ENCODE measurements around the gene ATP11A. TPM values are rescaled to one million over a fixed set of nuclear protein-coding genes. Genes with fewer than 3 reads are reported as not detected.

The ATP11A gene
- 106 and 127 TPM in 2 replicates for total RNA-seq (2011; cell fraction: chromatin; rRNA removed; ENCODE audit: low replicate concordance)
- 46.5 and 55.5 TPM in 2 replicates for total RNA-seq (2011; cell fraction: nucleolus; rRNA removed)
- total RNA-seq (2011; cell fraction: nucleoplasm; rRNA removed): 73.7 and 99.4 TPM in 2 replicates
- 4.2 and 5.4 TPM in 2 replicates for total RNA-seq (2014; rRNA removed)
- 4.8 and 5.5 TPM in 2 replicates for total RNA-seq (2014; rRNA removed; fragmentation: Illumina TruSeq; extraction: Trizol)
- 3.4 TPM in 2 replicates for total RNA-seq (2015; rRNA removed; fragmentation: Illumina TruSeq; extraction: Trizol)
- total RNA-seq (2021): 28.6 and 34.2 TPM in 2 replicates
- polyA plus RNA-seq (2011; rRNA removed): 2.9 and 4.3 TPM in 2 replicates
- 3.6 and 3.8 TPM in 2 replicates for polyA plus RNA-seq (2011; cell fraction: cytosol; rRNA removed)
- 41.4 and 54.7 TPM in 2 replicates for polyA plus RNA-seq (2011; cell fraction: nucleus; rRNA removed)
- 9.8 and 16.5 TPM in 2 replicates for polyA plus RNA-seq (2012)
- polyA plus RNA-seq (2014; fragmentation: Illumina TruSeq; extraction: Trizol): 9.0 and 11.1 TPM in 2 replicates
- polyA plus RNA-seq (2014; fragmentation: Nextera tagmentation; extraction: Ambion mirVana): under 1 TPM; 0.38 to 0.55 TPM
- 8.4 and 8.6 TPM in 2 replicates for polyA plus RNA-seq (2014; rRNA removed)
- 8.1 and 10.1 TPM in 2 replicates for polyA minus RNA-seq (2011; rRNA and poly(A)+ RNA removed)
- polyA minus RNA-seq (2011; cell fraction: cytosol; rRNA and poly(A)+ RNA removed): 9.3 and 15.4 TPM in 2 replicates
- polyA minus RNA-seq (2011; cell fraction: nucleus; rRNA and poly(A)+ RNA removed): 19.8 and 28.4 TPM in 2 replicates
- Bru-seq, nascent RNA: percentile 65 among the genes with signal in this experiment
- percentile 70 among the genes with signal in this experiment for BruChase-seq, experiment 1, labeled RNA remaining after a 2-hour chase
- percentile 71 among the genes with signal in this experiment for BruChase-seq, experiment 2, labeled RNA remaining after a 6-hour chase
- long read RNA-seq, experiment 1, transcript ATP11A-217 (1 exons, 3,542 nt): major isoform, 13 of 31 reads
- long read RNA-seq, experiment 1, partial matches to known transcripts: 3 of 31 reads
- long read RNA-seq, experiment 1, other reads (novel, unspliced or antisense): 15 of 31 reads
- long read RNA-seq, experiment 2, transcript ATP11A-217 (1 exons, 3,542 nt): major isoform, 5 of 8 reads
- long read RNA-seq, experiment 2, partial matches to known transcripts: 0 of 8 reads
- long read RNA-seq, experiment 2, other reads (novel, unspliced or antisense): 3 of 8 reads
- long read RNA-seq, experiment 3, partial matches to known transcripts: 0 of 3 reads
- long read RNA-seq, experiment 3, other reads (novel, unspliced or antisense): 2 of 3 reads

GRCh38 chr13:112689303-112690245 is at the start of gene ATP11A:
ATP11A (plus strand) TSS chr13:112690038; CDS start chr13:112690417, 379 bp downstream.
- Histone ChIP-seq H3K79me2 (ENCODE audit: control insufficient read depth, insufficient read depth, low read length) (peaks cover 43% of the 10 kb centered on the region), H3K4me2 (ENCODE audit: insufficient read depth, low read length) (peak within 1 kb of the TSS; percentile 81), H3K9me1 (ENCODE audit: control insufficient read depth, insufficient read depth, low read length) (no peaks in the 10 kb centered on the region), H3K27me3 (ENCODE audit: control insufficient read depth in 2 of 2, insufficient read depth in 2 of 2, low read length in 2 of 2) (no peaks in the 10 kb centered on the region; a peak in 1 of 5 replicates), H3K36me3 (ENCODE audit: control insufficient read depth, insufficient read depth, low read length) (no peaks in the 10 kb centered on the region; the same call in 2 of the 3 replicates), H3K9me3 (replicated peaks; ENCODE audit: control insufficient read depth, insufficient read depth, low read depth, low read length) (no peaks in the 10 kb centered on the region), H3K27ac (ENCODE audit: extremely low read depth, low read depth, low read length) (peak within 1 kb of the TSS; percentile 81), H3K4me1 (replicated peaks in 1 of 2; ENCODE audit: control insufficient read depth in 2 of 2, insufficient read depth in 2 of 2, low read length in 2 of 2) (peaks cover 21 to 29% of the 10 kb centered on the region in 2 experiments; a peak in 4 of 5 replicates), H3K9ac (ENCODE audit: insufficient read depth in 1 of 2, low read depth in 2 of 2, low read length in 2 of 2) (peak within 1 kb of the TSS; percentile 79 to 95), H3K4me3 (peak within 1 kb of the TSS; percentile 72), H2AFZ (ENCODE audit: low read depth, low read length) (peak within 1 kb of the TSS; percentile 91), H4K20me1 (replicated peaks; ENCODE audit: control insufficient read depth, insufficient read depth, low read length) (peaks cover 23% of the 10 kb centered on the region)
- in situ Hi-C loops (cut with MboI): no loop called here
- no peak for FAIRE-seq
- BruUV-seq (replicated peaks): TSS peak; percentile 86
- intact Hi-C loops (cut with micrococcal nuclease): no loop called here
- ChIA-PET CTCF (ENCODE audit: low intra/inter-chr PET ratio) (interaction anchor here (0.6 to 0.7 kb wide), 2 partner anchors 8 to 56 kb away, joined by 3 read pairs; no protein-coding TSS in a partner anchor), POLR2A (no interaction called here)
- peak; percentile 88 to 95 (median 94) for DNase-seq (ENCODE audit: extremely low read depth in 1 of 4, low spot score in 3 of 4)
- ATAC-seq: peak; percentile 87
- 2% methylated on average over 10 of the region's 95 CpGs for WGBS (ENCODE audit: insufficient coverage, low coverage, missing lambda C conversion rate)
- TF ChIP-seq ARNT (IDR thresholded peaks at IDR 0.05): no peak
- TF ChIP-seq THAP12 (CRISPR knock-in tag; IDR thresholded peaks at IDR 0.05): peak; percentile 82
- TF ChIP-seq ZEB2 (IDR thresholded peaks at IDR 0.05): no peak
- no peak for TF ChIP-seq ARID3A (IDR thresholded peaks at IDR 0.05; ENCODE audit: borderline replicate concordance, low read depth, low read length)
- no peak for TF ChIP-seq ZNF175 (CRISPR knock-in tag; IDR thresholded peaks at IDR 0.05; ENCODE audit: low read depth)
- TF ChIP-seq FOSL1 (tag; conservative IDR thresholded peaks at IDR 0.05): peak; percentile 41; the same call in 1 of the 2 replicates
- TF ChIP-seq ZKSCAN8 (CRISPR knock-in tag; IDR thresholded peaks at IDR 0.05): no peak
- TF ChIP-seq PHB (CRISPR knock-in tag; IDR thresholded peaks at IDR 0.05): no peak
- TF ChIP-seq PATZ1 (CRISPR knock-in tag; IDR thresholded peaks at IDR 0.05; ENCODE audit: borderline replicate concordance): no peak
